Iris pigment epithelial cell (primary cell): ENCODE data around the gene GJB5.
A peak's percentile ranks its signal among the peaks of the same experiment; 100 is the strongest.

ENCODE experiments used
- DNase-seq: peaks from one replicate; pipeline ENCODE4 v3.0.0-alpha.2; 2011; ENCODE audit warnings: low read depth

Gene GJB5

DNA sequence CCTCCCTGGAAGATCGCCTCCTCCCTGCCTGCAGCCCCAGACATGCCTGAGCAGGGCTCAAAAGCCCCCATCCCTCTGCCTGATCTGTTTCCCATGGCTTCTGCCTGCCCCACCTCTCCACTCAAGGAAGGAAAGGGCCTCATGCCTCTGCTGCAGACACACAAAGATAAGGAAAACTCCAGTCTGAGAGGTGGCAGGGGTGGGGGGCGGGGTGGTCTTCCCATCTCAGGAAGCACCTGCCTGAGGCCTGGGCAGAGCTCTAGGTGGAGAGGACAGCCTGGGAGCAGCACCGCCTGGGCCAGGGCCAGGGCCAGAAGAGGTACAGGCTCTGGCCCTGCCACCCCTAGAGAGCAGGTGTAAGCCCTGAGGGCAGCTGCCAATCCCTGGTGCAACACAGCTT, 22.1 kb downstream of the GJB5 start:
- DNase-seq, result no peak

DNA sequence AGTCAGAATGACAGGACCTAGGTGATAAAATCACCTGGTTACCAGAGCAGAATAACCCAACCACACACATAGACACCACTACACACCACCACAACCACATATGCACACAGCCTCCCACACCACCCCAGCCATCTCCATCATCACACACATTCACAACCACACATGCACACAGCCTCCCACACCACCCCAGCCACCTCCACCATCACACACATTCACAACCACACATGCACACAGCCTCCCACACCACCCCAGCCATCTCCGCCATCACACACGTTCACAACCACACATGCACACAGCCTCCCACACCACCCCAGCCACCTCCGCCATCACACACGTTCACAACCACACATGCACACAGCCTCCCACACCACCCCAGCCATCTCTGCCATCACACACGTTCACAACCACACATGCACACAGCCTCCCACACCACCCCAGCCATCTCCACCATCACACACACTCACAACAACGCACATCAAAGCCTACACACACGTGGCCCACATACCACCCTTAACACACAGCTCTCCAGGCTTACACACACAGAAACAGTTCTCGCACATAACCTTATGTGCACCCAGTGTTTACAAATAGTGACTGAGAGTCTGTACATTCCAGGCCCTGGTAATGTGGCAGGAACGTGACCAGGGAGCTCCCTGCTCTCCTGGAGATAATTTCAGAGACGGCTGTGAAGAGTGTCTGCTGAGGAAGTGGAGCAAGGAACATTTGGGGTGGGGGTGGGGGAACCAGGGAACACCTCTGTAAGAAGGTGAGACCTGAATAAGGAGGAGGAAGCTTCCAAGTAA, 22.9 kb downstream of the GJB5 start:
- no peak for DNase-seq

DNA sequence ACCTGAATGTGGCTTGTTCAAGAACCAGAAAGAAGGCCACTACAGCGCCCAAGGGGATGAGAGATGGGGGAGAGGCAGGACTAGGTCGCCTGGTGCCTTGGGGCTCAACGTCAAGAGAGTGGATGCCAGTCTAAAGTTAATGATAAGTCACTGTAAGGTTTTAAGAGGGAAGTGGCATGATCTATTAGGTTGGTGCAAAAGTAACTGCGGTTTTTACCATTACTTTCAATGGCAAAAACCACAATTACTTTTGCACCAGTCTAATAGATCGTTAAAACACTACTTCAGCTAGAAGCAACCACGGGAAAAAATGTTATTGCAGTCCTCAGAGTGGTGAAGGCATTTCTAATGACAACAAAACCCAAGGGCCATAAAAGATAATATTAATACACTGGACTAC, 23.5 kb downstream of the GJB5 start:
- no peak for DNase-seq

DNA sequence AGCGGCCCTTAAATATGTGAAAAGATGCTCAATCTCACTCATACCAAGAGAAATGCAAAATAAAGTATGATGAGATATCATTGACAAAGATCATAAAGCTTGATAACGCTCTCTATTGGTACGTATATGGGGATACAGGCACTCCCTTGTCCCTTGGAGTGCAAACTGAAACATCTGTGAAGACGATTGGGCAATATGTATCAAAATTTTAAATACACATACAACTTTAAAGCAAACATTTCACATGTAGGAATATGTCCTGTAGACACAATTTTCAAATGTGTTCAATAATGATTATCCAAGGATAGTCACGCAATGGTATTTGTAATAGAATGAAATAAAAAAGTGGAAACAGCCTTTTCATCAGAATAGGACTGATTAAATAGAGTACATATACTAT, 24.2 kb downstream of the GJB5 start:
- DNase-seq, result no peak

DNA sequence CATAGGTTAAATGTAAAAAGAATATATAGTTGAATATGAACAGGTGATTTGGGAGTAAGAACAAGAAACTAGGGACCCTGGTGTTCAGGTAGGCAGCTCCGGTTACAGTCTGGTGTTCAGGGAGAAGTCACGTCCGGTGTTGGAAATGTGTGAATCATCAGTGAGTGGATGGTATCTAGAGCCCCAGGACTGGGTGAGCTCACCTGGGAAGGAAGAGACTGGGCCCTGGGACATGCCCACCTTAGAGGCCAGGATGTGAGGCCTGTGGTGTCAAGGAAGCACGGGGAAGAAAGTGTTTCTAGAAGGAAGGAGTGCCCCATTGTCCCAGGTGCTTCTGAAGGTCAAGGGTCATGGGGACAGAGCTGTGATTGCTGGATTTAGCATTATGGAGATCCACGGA, 24.7 kb downstream of the GJB5 start:
- no peak for DNase-seq

DNA sequence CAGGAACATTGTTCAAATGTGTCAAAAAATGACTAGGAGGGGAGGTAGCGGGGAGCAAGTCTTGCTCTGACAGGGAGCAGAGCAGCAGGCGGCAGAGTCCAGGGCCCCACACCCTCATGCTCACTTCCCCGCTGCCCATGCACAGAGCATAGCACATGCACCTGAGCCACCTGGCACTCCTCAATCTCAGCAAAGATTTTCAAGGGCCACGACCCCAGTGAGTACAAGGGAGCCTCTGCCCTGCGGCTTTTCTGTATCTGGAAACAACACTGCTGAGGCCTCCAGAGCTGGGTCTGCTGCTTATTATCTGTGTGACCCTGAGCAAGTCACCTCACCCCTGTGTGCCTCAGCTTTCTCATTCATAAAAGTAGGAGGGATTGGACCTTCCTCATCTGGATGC, 25.1 kb downstream of the GJB5 start:
- no peak for DNase-seq

DNA sequence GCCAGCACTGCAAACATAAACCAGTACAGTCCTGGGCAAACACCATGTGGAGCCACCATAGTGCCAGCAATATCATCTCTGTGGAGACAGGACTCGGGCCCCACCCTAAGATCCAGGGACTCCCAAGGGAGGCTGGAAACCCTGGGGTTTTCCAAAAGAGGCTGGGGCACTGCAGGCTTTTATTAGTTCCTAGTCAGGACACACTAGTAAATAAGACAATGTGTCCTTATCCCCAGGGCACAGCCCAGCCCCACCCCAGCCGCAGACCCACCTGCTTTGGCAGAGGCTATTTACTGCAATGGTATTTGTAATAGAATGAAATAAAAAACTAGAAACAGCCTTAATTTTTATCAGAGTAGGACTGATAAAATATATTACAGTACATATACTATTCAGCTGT, 25.7 kb downstream of the GJB5 start:
- no peak for DNase-seq

DNA sequence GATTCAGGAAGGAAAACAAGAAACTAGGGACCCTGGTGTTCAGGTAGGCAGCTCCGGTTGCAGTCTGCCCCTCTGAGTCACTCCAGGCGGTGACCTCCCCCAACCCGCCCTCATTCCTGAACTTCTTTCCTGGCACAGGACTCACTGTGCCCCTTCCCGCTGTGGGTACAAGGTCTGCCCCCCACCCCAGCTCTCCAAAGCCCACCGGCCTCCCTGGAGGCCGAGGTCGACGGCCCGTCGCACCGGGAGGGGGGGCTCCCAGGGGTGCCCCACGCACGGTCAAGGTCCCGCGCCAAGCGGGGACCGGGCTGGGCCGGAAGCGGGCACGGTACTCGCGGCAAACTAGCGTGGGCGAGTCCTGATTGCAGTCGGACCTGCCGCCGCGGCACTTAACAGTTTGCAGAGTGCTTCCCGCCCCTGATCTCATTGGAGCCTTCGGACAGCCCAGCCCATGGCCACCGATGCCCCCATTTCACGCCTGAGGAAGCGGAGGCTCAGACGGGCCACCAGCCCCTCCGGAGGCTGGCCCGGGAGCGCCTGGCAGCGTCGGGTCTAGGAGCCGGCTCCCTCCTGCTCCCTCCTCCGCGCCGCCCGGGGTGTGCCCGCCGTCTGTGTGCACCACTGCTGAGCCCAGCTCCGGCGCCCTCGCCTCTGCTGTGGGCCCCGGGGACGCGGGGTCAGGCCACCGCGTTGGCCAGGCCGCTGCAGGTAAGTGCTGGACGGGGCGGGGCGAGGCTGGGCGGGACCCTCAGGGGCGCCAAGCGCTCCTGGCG, 26.4 kb downstream of the GJB5 start, which contains the start of gene GJB3:
Gene GJB3 (plus strand): TSS at position 144 of the 773 bp plus-strand sequence. CDS start 3,549 bp downstream, outside the sequence.
- DNase-seq, result no peak

DNA sequence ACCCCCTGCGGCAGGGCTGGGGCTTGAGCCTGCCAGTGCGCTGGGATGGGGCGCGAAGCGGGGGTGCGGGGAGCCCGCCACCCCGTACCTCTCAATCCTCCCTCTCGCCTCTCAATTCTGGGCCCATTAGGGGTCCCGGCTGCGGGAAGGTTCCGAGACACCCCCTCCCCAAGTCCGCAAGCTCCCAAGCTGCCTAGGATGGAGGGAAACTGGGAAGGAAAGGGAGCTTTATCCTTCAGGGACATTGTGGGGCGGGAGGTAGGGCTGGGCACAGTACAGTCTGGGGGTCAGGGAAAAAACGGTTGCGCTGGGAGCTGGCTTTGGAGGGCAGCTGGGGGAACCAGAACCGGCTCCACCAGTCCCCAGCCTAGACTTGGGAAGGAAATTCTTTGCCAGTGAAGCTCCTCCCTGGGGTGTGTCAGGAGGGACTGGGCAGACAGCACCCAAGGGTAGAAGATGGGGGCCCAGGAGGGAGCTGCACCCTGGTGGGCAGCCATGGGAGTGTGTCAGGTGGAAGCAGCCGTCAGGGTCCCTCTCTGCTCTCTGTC, 27.1 kb downstream of the GJB5 start:
- DNase-seq, result no peak

DNA sequence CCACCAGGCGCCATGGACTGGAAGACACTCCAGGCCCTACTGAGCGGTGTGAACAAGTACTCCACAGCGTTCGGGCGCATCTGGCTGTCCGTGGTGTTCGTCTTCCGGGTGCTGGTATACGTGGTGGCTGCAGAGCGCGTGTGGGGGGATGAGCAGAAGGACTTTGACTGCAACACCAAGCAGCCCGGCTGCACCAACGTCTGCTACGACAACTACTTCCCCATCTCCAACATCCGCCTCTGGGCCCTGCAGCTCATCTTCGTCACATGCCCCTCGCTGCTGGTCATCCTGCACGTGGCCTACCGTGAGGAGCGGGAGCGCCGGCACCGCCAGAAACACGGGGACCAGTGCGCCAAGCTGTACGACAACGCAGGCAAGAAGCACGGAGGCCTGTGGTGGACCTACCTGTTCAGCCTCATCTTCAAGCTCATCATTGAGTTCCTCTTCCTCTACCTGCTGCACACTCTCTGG, 29.9 kb downstream of the GJB5 start:
- DNase-seq, result no peak

DNA sequence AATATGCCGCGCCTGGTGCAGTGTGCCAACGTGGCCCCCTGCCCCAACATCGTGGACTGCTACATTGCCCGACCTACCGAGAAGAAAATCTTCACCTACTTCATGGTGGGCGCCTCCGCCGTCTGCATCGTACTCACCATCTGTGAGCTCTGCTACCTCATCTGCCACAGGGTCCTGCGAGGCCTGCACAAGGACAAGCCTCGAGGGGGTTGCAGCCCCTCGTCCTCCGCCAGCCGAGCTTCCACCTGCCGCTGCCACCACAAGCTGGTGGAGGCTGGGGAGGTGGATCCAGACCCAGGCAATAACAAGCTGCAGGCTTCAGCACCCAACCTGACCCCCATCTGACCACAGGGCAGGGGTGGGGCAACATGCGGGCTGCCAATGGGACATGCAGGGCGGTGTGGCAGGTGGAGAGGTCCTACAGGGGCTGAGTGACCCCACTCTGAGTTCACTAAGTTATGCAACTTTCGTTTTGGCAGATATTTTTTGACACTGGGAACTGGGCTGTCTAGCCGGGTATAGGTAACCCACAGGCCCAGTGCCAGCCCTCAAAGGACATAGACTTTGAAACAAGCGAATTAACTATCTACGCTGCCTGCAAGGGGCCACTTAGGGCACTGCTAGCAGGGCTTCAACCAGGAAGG, 30.5 kb downstream of the GJB5 start:
- no peak for DNase-seq

DNA sequence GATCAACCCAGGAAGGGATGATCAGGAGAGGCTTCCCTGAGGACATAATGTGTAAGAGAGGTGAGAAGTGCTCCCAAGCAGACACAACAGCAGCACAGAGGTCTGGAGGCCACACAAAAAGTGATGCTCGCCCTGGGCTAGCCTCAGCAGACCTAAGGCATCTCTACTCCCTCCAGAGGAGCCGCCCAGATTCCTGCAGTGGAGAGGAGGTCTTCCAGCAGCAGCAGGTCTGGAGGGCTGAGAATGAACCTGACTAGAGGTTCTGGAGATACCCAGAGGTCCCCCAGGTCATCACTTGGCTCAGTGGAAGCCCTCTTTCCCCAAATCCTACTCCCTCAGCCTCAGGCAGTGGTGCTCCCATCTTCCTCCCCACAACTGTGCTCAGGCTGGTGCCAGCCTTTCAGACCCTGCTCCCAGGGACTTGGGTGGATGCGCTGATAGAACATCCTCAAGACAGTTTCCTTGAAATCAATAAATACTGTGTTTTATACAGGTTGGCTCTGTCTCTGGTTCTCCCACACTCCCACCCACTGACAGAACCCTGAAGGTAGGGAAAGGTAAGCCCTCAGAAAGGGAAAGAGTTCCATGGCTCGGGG, 31.1 kb downstream of the GJB5 start:
- DNase-seq, result no peak

DNA sequence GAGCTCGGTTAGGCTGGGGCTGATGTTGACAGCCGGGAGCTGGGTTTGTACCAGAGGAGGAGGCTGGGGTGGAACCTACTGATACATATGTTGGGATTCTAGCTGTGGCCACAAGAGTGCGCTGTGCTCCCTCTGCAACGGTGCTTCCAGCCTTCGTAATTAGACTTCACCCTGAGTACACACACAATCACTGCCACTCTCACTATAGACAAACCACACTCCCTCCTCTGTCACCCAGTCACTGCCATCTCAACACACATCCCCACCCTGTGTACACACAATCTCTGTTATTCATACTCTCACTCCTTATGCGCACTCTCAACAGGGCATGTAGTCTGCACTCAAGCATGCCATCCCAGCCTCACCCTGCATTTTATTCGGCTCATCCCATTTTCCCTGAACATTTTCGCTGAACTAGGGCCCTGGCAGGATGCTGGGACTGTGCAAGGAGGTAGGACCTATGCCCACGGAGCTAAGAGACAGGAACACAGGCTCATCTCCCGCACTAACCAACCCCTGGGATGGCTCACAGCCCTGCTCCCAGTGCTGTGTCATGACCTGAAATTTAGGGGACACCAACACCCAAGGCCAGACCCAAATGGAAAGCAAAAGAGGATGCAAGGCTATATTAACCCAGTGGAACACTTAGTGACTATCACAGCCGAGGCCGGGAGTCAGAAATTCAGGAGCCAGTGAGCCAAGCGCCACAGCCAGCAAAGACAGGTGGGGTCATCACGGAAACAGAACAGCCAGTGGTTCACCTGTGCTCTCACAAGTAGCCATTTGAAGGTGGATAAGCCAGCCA, 31.9 kb downstream of the GJB5 start:
- DNase-seq, result peak; percentile 73

DNA sequence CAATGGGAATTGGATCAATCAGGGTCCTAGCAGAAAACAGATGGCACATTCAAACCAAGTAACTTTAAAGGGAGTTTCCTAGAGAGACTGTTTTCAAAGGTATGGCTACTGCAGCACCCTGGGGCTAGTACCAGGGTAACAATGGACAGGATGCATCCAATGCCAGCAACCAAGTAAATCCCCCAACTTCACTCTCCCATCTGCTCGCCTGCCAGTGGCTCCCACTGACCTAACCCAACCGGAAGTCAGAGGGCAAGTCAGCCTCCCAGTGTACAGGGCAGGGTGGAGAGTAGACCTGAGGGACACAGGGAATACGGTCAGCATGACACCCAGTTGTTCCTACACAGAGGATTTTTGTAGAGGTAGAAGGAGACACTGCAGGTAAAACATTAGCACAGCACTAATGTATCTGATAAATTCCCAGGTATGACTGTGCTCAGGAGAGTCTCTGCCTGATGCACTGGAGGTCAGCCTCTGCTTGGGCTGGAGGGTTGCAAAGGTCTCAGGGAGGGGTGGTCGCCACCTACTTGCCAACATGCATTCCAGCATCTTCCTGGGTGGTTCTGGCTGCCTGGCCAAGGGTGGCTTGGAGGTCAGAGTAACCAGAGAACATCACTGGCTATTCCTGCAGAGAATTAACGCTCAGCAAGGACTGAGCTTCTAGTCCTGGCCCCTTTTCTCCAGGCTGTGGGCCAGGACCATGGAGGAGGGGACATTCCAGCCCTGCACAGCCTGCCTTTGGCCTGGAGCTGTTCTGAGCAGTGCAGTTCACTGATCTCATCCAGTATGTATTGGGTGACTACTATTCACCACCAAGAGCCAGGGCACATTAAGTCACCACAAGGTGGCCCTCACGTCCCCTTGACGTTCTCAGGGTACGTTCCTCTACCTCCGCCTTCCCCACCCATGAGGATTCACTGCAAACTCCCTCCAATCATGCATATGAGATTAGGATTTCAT, 32.9 kb downstream of the GJB5 start:
- peak; percentile 35 for DNase-seq

DNA sequence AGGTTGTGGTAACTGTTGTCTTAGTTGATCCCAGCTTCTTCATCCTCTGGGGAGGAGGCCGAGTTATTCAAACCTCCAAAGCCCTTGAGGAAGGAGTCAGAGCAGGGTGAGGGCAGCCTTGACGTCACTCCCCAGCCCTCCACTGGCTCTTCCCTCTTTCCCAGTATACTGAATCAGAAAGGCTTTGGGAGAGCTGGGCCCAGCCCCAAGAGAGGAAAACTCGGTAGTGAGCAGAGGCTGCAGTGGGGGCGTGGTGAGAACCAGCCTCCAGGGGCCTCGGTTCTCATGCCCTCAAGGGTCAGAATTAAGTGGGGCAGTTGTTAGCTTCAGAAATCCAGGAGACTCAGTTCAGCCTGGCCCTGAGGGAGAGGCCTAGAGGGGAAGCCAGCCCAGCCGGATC, 36.1 kb downstream of the GJB5 start:
- DNase-seq, result no peak

DNA sequence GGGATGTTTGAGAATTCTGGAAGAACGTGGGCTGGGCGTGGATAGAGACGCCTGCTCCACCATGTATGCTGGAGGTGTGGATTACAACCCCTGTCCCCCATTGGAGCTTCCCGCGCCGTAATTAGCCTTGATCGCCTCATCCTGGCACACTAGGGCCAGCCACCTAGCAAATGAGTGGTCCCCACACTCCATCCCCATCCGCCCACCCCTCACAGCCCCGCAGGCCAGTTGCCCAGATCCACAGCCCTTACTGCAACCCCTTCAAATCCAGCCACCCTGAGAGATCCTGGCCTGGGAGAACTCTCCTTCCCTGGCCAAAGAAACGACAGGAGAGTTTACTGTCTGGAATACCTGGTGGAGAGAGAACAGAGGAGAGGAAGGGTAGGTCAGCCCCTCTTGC, 37.6 kb downstream of the GJB5 start:
- DNase-seq, result no peak

DNA sequence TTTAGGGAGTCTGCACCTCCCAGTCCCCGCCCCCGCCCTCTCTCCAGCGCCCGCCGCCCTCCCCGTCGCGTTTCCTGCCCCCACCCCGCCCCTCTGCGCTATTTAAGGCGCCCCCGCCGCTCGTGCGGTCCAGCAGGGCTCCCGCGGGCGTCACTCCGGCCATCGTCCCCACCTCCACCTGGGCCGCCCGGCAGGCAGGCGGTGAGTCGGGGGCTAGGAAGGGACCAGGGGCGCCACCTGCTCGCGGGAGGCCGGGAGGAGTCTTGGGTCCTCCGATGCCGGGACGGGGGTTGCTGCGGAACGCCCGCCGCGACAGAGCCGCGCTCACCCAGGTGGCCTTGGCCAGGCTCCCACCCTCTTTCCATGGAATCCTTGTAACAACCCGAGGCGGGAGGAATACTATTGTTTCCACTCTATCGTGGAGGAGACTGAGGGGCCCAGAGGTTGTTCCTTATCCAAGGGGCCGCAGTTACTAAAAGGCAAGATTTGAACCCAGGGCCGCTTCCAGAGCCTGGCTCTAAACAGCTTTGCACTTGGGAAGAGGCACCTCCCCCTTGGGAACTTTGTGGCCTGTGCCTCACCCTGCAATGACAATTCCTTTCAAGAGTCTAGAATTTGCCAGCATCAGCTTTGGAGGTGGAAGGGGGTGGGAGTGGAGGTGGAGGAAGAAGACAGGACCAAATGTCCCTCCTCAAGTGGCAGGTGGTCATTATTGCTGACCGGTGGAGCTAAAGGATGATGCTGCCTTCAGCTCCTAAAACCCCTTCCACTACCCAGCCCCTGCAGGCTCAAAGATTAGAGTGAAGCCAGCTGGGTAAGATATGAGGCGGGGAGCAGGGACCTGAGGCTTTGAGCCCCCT, 38.3 kb downstream of the GJB5 start, which contains the start of gene GJA4:
Gene GJA4 (plus strand): TSS at position 132 of the 860 bp plus-strand sequence. CDS start 1,215 bp downstream, outside the sequence.
- DNase-seq, result no peak

DNA sequence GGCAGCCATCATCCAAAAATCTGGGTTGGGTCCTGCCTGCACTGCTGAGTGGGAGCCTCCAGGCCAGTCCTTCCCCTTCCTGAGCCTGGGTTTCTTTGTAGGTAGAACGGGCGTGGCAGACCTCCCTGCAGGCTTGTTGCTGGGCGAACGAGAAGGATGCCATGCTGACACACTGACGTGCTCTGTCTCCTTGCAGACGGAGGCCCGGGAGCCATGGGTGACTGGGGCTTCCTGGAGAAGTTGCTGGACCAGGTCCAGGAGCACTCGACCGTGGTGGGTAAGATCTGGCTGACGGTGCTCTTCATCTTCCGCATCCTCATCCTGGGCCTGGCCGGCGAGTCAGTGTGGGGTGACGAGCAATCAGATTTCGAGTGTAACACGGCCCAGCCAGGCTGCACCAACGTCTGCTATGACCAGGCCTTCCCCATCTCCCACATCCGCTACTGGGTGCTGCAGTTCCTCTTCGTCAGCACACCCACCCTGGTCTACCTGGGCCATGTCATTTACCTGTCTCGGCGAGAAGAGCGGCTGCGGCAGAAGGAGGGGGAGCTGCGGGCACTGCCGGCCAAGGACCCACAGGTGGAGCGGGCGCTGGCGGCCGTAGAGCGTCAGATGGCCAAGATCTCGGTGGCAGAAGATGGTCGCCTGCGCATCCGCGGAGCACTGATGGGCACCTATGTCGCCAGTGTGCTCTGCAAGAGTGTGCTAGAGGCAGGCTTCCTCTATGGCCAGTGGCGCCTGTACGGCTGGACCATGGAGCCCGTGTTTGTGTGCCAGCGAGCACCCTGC, 39.3 kb downstream of the GJB5 start:
- no peak for DNase-seq
